Measurements from ENCODE around the gene FLT1.

The FLT1 gene

DNA sequence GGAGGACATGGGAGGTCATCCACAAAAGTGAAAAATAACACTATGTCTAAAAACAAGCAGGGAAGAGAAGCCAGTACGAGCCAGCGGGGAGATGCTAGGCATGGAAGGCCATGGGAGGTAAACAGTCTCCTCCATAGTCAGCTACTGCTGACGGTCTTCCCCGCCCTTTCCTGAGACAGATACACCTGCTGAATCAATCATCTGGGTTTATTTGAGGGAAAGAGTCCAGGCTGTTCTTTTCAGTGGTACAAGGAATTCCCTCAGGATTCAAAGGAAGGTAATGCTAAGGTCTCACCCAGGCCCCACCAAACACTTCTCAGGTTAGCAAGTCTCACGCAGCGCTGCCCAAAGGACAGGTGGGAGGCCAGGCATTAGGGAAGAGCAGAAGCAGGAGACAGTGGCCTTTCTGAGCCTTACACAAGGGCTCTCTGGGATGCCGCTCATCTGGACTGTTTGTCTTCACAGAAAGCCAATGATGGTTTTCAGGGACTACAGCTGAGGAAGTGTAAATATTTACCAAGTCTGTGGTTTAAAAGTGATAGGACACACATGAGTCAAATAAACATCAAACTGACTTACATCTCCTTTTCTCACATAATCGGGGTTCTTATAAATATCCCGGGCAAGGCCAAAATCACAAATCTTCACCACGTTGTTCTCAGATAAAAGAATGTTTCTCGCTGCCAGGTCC, 173.9 kb downstream of the FLT1 start:
- ChIA-PET POLR2A (no interaction called here), CTCF (no interaction called here)
- DNase-seq (ENCODE audit: extremely low spot score), result no peak
- TF ChIP-seq ELF4 (IDR thresholded peaks at IDR 0.05) (no peak), FOXK2 (IDR thresholded peaks at IDR 0.05) (no peak), ARNT (IDR thresholded peaks at IDR 0.05) (no peak), SP1 (IDR thresholded peaks at IDR 0.05) (no peak), NFRKB (IDR thresholded peaks at IDR 0.05) (no peak), LEF1 (IDR thresholded peaks at IDR 0.05; ENCODE audit: borderline replicate concordance) (no peak), ZNF384 (IDR thresholded peaks at IDR 0.05) (no peak), BHLHE40 (IDR thresholded peaks at IDR 0.05; ENCODE audit: borderline replicate concordance) (no peak), TARDBP (IDR thresholded peaks at IDR 0.05) (no peak), FOXM1 (IDR thresholded peaks at IDR 0.05; ENCODE audit: borderline replicate concordance) (no peak), FOXA1 (IDR thresholded peaks at IDR 0.05) (no peak), L3MBTL2 (conservative IDR thresholded peaks at IDR 0.05) (no peak), CTBP1 (IDR thresholded peaks at IDR 0.05; ENCODE audit: borderline replicate concordance) (no peak), SUZ12 (IDR thresholded peaks at IDR 0.05) (no peak), HDGF (IDR thresholded peaks at IDR 0.05; ENCODE audit: borderline replicate concordance) (no peak)
- TF ChIP-seq, protein P1, sequence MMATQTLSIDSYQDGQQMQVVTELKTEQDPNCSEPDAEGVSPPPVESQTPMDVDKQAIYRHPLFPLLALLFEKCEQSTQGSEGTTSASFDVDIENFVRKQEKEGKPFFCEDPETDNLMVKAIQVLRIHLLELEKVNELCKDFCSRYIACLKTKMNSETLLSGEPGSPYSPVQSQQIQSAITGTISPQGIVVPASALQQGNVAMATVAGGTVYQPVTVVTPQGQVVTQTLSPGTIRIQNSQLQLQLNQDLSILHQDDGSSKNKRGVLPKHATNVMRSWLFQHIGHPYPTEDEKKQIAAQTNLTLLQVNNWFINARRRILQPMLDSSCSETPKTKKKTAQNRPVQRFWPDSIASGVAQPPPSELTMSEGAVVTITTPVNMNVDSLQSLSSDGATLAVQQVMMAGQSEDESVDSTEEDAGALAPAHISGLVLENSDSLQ (IDR thresholded peaks at IDR 0.05), result no peak

DNA sequence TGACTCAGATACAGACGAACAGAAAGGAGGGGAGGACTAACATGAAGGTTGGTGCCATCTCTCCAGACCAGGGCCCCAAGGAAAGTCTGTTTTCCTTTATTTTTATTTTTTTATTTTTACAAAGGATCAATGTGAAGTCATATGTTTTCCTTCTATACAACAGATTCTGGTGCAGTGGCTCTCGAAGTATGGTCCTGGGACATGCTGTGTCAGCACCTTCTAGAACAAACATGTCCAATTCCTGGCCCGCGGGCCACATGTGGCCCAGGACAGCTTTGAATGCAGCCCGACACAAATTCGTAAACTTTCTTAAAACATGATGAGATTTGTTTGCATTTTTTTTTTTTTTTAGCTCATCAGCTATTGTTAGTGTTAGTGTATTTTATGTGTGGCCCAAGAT, 174.7 kb downstream of the FLT1 start:
- POLR2A ChIA-PET, result no interaction called here
- no peak for TF ChIP-seq HDGF (IDR thresholded peaks at IDR 0.05; ENCODE audit: borderline replicate concordance)
- no peak for TF ChIP-seq FOXA1 (IDR thresholded peaks at IDR 0.05)
- no peak for TF ChIP-seq FOXK2 (IDR thresholded peaks at IDR 0.05)
- TF ChIP-seq L3MBTL2 (conservative IDR thresholded peaks at IDR 0.05), result no peak
- DNase-seq (ENCODE audit: extremely low spot score), result no peak
- CTCF ChIA-PET, result no interaction called here

DNA sequence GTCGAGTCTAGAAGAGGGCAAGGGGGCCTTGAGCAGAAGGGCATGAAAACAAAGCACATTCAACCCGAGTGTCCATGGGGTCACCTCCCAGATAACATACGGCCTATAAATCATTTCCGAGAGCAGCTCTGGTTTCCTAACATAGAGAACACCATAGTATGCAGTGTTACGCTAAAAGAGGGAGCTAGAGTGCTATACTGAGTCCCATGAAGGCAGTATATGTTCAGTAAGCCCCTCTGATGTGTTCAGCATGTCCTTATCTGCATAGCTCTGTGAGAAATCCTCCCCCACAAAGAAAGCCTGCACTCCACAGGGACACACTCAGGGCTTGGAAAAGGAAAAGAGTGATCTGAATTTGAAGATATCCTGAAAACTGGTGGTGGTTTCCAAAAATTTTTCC, 175.4 kb downstream of the FLT1 start:
- DNase-seq (ENCODE audit: extremely low spot score), result no peak
- ChIA-PET CTCF (no interaction called here), POLR2A (no interaction called here)
- TF ChIP-seq L3MBTL2 (conservative IDR thresholded peaks at IDR 0.05), result no peak
- TF ChIP-seq TARDBP (IDR thresholded peaks at IDR 0.05), result no peak
- TF ChIP-seq NFRKB (IDR thresholded peaks at IDR 0.05), result no peak
- TF ChIP-seq HDGF (IDR thresholded peaks at IDR 0.05; ENCODE audit: borderline replicate concordance), result no peak
- TF ChIP-seq, protein P1 (IDR thresholded peaks at IDR 0.05), result no peak
- TF ChIP-seq SP1 (IDR thresholded peaks at IDR 0.05), result no peak
- no peak for TF ChIP-seq ZNF384 (IDR thresholded peaks at IDR 0.05)
- no peak for TF ChIP-seq LEF1 (IDR thresholded peaks at IDR 0.05; ENCODE audit: borderline replicate concordance)
- no peak for TF ChIP-seq CTBP1 (IDR thresholded peaks at IDR 0.05; ENCODE audit: borderline replicate concordance)
- no peak for TF ChIP-seq SUZ12 (IDR thresholded peaks at IDR 0.05)
- TF ChIP-seq FOXK2 (IDR thresholded peaks at IDR 0.05), result no peak
- no peak for TF ChIP-seq FOXA1 (IDR thresholded peaks at IDR 0.05)
- no peak for TF ChIP-seq BHLHE40 (IDR thresholded peaks at IDR 0.05; ENCODE audit: borderline replicate concordance)

DNA sequence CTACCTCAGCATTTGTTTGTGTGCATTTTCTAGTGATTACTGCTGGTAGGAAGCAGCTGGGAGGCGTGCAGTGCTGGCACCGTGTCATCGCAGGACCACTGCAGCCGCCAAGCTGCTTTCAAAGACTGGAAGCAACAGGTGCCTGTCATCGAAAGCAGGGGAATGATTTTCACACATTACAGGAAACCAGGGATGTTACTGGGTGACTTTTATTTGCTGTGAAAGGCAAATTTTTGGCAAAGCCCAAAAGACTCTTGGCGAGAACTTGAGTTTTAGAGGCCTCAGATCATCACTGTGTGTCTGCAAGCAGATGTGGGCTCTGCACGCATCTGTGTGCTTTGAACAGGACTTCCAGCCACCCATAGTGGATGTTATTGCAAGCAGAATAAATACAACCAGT, 176.4 kb downstream of the FLT1 start:
- TF ChIP-seq TARDBP (IDR thresholded peaks at IDR 0.05) (no peak), LEF1 (IDR thresholded peaks at IDR 0.05; ENCODE audit: borderline replicate concordance) (no peak), BHLHE40 (IDR thresholded peaks at IDR 0.05; ENCODE audit: borderline replicate concordance) (no peak)
- TF ChIP-seq, protein P1 (IDR thresholded peaks at IDR 0.05), result no peak
- CTCF ChIA-PET, result no interaction called here
- no peak for DNase-seq (ENCODE audit: extremely low spot score)
- POLR2A ChIA-PET, result no interaction called here

DNA sequence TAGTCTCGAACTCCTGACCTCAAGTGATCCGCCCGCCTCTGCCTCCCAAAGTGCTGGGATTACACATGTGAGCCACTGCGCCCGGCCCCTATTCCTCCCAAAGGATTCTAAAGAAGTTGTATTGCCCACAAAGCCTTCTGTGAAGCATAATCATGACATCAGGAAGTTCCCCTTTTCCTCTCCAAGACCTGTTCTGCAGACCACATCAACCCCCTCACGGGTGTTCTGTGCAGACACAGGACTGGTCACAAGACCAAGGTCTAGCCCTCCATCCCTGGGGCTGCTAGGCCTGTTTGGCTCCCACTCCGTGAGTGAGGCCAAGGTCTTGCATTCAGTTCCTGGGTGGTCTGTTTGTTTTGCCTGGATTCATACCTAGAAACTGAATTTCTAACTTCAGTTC, 178.1 kb downstream of the FLT1 start:
- no peak for DNase-seq (ENCODE audit: extremely low spot score)
- TF ChIP-seq FOXM1 (IDR thresholded peaks at IDR 0.05; ENCODE audit: borderline replicate concordance) (no peak), LEF1 (IDR thresholded peaks at IDR 0.05; ENCODE audit: borderline replicate concordance) (no peak), ZNF384 (IDR thresholded peaks at IDR 0.05) (no peak), TARDBP (IDR thresholded peaks at IDR 0.05) (no peak), SP1 (IDR thresholded peaks at IDR 0.05) (no peak), NFRKB (IDR thresholded peaks at IDR 0.05) (no peak), SUZ12 (IDR thresholded peaks at IDR 0.05) (no peak), FOXA1 (IDR thresholded peaks at IDR 0.05) (no peak), L3MBTL2 (conservative IDR thresholded peaks at IDR 0.05) (no peak), BHLHE40 (IDR thresholded peaks at IDR 0.05; ENCODE audit: borderline replicate concordance) (no peak), ELF4 (IDR thresholded peaks at IDR 0.05) (no peak), CTBP1 (IDR thresholded peaks at IDR 0.05; ENCODE audit: borderline replicate concordance) (no peak), FOXK2 (IDR thresholded peaks at IDR 0.05) (no peak), ARNT (IDR thresholded peaks at IDR 0.05) (no peak), HDGF (IDR thresholded peaks at IDR 0.05; ENCODE audit: borderline replicate concordance) (no peak)
- TF ChIP-seq, protein P1 (IDR thresholded peaks at IDR 0.05), result no peak

DNA sequence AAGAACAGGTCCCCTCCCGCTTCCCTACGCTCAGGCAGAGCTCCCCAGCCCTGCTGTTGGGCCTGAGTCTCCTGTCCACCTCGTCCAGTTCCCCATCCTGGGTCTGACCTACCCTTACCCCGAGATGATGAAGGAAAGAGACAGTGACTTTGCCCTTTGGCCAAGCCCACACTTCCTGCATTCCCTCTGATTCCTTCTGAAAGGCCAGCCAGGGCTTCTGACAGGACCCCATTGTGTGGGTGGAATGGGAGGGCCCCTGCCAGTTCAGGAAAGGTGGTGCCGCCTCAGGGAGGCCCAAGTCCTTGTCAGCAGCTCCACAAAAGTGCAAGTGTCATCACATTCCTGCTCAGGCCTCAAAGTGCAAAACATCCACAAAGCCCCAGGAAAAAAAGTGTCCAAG, 178.8 kb downstream of the FLT1 start:
- DNase-seq (ENCODE audit: extremely low spot score), result no peak
- TF ChIP-seq HDGF (IDR thresholded peaks at IDR 0.05; ENCODE audit: borderline replicate concordance), result no peak
- ChIA-PET CTCF (interaction anchor here (0.6 kb wide), 1 partner anchor 189 kb away, joined by 3 read pairs; no protein-coding TSS in a partner anchor), POLR2A (no interaction called here)

More for the DNA sequence above, 178.1 kb downstream of the FLT1 start:
- ChIA-PET CTCF (no interaction called here), POLR2A (no interaction called here)
